Ovary (tissue), 9 donors: ENCODE results near the gene DERL2. TPM values are rescaled to one million over a fixed set of nuclear protein-coding genes. Genes with fewer than 3 reads are reported as not detected.

Experiments used
- DNase-seq, 5 donors: peaks; one replicate each; pipeline ENCODE4 v3.0.0-alpha.2; 2019 to 2020
- H3K27ac ChIP-seq, 2 donors: fragments of 200-600 bp; one replicate each; pipeline versions ENCODE4 v1.5.1 to v1.8.0; 2019 to 2022
- H3K27me3 ChIP-seq: fragments of 200-600 bp; one replicate; pipeline ENCODE4 v1.8.0; 2022
- H3K36me3 ChIP-seq: fragments of 200-600 bp; sonication (generic); one replicate; pipeline ENCODE4 v1.5.1; 2019
- H3K4me1 ChIP-seq: one replicate; pipeline ENCODE4 v1.8.1; 2013; ENCODE audit warnings: mild to moderate bottlenecking, moderate library complexity; ENCODE audit not compliant: insufficient read depth
- H3K4me3 ChIP-seq: fragments of 200-600 bp; sonication (generic); one replicate; pipeline ENCODE4 v1.5.1; 2017
- H3K9me3 ChIP-seq, 2 donors: fragments of 200-600 bp in 1 of 2; sonication (generic) in 1 of 2; one replicate each; pipeline versions ENCODE4 v1.5.1 to v1.8.1; 2013 to 2019; ENCODE audit warnings: mild to moderate bottlenecking in 1 of 2, moderate library complexity in 1 of 2
- CTCF ChIP-seq, 3 donors: fragments of 450-650 bp in 2 of 3; fragments of 200-600 bp in 1 of 3; IDR thresholded peaks; one replicate each; pipeline versions ENCODE4 v1.5.1 to v1.8.0; 2016 to 2022; ENCODE audit warnings: antibody characterized with exemption in 3 of 3, mild to moderate bottlenecking in 1 of 3
- EP300 ChIP-seq: sonication (generic); formaldehyde crosslinking; IDR thresholded peaks from one replicate; pipeline ENCODE4 v1.6.1; 2017; ENCODE audit warnings: antibody characterized with exemption
- POLR2A ChIP-seq: fragments of 450-650 bp; IDR thresholded peaks from one replicate; pipeline ENCODE4 v1.6.1; 2017; ENCODE audit warnings: antibody characterized with exemption, mild to moderate bottlenecking, moderate library complexity
- WGBS, 3 donors: extraction: QIAGEN DNeasy Blood & Tissue Kit in 1 of 3; methylation state at CpG; one replicate each; pipeline versions ENCODE4 v1.1.5 to v1.1.7; 2013 to 2017; 5-methylcytosine and 5-hydroxymethylcytosine counted together
- intact Hi-C, 4 donors: fragments of 100-400 bp; cut with DNase I; formaldehyde crosslinking; loops; one replicate each; pipeline versions ENCODE4 v1.11.0 to v1.15.1; 2022 to 2023
- polyA plus RNA-seq, 2 donors: library from polyadenylated mRNA; stranded (reverse); fragments of 200-250 nt in 1 of 2; fragments of 350-450 nt in 1 of 2; fragmentation: Illumina TruSeq in 1 of 2; extraction: RNeasy Lipid Tissue Mini Kit (QIAGEN cat#74804) in 1 of 2; gene quantifications; one replicate each; pipeline ENCODE4 v1.2.3, GENCODE V29; 2013 to 2014
- total RNA-seq, 7 donors: library from RNA; depleted of rRNA in 2 of 7; stranded (reverse); fragments of >200 nt in 2 of 7; fragmentation: NEBNext Ultra II Directional in 3 of 7; extraction: Animal tissue kit (Norgen Biotek cat#: 25700) in 3 of 7; gene quantifications; one replicate each; pipeline versions ENCODE4 v1.1.0 to v1.2.4, GENCODE V29; 2016 to 2023
- donor health status: DM: no; HTN: no; CAD: no; lungs with moderate emphysema.
- donor health status: DM: no; HTN: no; CAD: no.
- donor health status: Bipolar disorder and iron deficiency.
- donor health status: DM: yes; HTN: yes; CAD: no.
- donor health status: DM: no; HTN: no; CAD: no.
- donor health status: DM: yes; HTN: yes; CAD: no.

Gene DERL2
- total and polyA plus RNA-seq, 9 donors: 15.1 to 68.6 (median 51.2) TPM

GRCh38 chr17:5523249-5523648, 37.3 kb upstream of the DERL2 start:
- Histone ChIP-seq H3K36me3 (no peaks in the 10 kb centered on the region), H3K27ac (no peak overlapping the region), H3K9me3 (no peaks in the 10 kb centered on the region), H3K27me3 (no peaks in the 10 kb centered on the region), H3K4me1 (no peaks in the 10 kb centered on the region), H3K4me3 (no peak overlapping the region)
- TF ChIP-seq POLR2A: no peak
- no peak for TF ChIP-seq EP300
- no peak for TF ChIP-seq CTCF (IDR thresholded peaks at IDR 0.05)
- intact Hi-C loops: no loop called here
- no peak for DNase-seq
- WGBS, 3 donors: 76 to 81% (median 76%) methylated on average over 5 of the region's 5 CpGs

GRCh38 chr17:5522476-5522875, 36.5 kb upstream of the DERL2 start:
- Histone ChIP-seq H3K36me3 (no peaks in the 10 kb centered on the region), H3K27ac (no peak overlapping the region), H3K27me3 (no peaks in the 10 kb centered on the region), H3K4me1 (no peaks in the 10 kb centered on the region), H3K4me3 (no peak overlapping the region), H3K9me3 (no peaks in the 10 kb centered on the region)
- intact Hi-C loops: no loop called here
- WGBS, 3 donors: 88 to 98% (median 89%) methylated on average over 1 of the region's 1 CpG
- no peak for DNase-seq
- TF ChIP-seq POLR2A (no peak), EP300 (no peak)

GRCh38 chr17:5516060-5516792, 30.2 kb upstream of the DERL2 start:
- Histone ChIP-seq H3K27ac (no peak overlapping the region), H3K4me3 (no peak overlapping the region), H3K36me3 (no peaks in the 10 kb centered on the region), H3K9me3 (no peaks in the 10 kb centered on the region), H3K27me3 (no peaks in the 10 kb centered on the region), H3K4me1 (no peaks in the 10 kb centered on the region)
- 20 to 33% (median 31%) methylated on average over 5 of the region's 5 CpGs for WGBS, 3 donors
- DNase-seq: no peak
- TF ChIP-seq CTCF (IDR thresholded peaks at IDR 0.05) (no peak), EP300 (no peak), POLR2A (no peak)
- intact Hi-C loops: no loop called here

GRCh38 chr17:5514976-5515375, 29.0 kb upstream of the DERL2 start:
- Histone ChIP-seq H3K27me3 (no peaks in the 10 kb centered on the region), H3K36me3 (no peaks in the 10 kb centered on the region), H3K4me1 (no peaks in the 10 kb centered on the region), H3K9me3 (no peaks in the 10 kb centered on the region), H3K27ac (no peak overlapping the region), H3K4me3 (no peak overlapping the region)
- WGBS, 3 donors: 91 to 92% (median 91%) methylated on average over 10 of the region's 10 CpGs
- intact Hi-C loops: no loop called here
- TF ChIP-seq POLR2A (no peak), EP300 (no peak), CTCF (IDR thresholded peaks at IDR 0.05) (no peak)
- no peak for DNase-seq

GRCh38 chr17:5513628-5514027, 27.6 kb upstream of the DERL2 start:
- H3K27ac ChIP-seq: no peak overlapping the region
- TF ChIP-seq EP300 (no peak), POLR2A (no peak), CTCF (IDR thresholded peaks at IDR 0.05) (no peak)
- intact Hi-C loops: no loop called here
- WGBS, 3 donors: 72 to 77% (median 75%) methylated on average over 7 of the region's 7 CpGs
- H3K27me3 ChIP-seq: no peaks in the 10 kb centered on the region
- DNase-seq: no peak
- H3K4me3 ChIP-seq: no peak overlapping the region
- no peaks in the 10 kb centered on the region for H3K9me3 ChIP-seq
- H3K4me1 ChIP-seq: no peaks in the 10 kb centered on the region
- H3K36me3 ChIP-seq: no peaks in the 10 kb centered on the region
